ENCODE data around the gene SART3. TPM values are rescaled to one million over a fixed set of nuclear protein-coding genes. Genes with fewer than 3 reads are reported as not detected.

The SART3 gene, protein sequence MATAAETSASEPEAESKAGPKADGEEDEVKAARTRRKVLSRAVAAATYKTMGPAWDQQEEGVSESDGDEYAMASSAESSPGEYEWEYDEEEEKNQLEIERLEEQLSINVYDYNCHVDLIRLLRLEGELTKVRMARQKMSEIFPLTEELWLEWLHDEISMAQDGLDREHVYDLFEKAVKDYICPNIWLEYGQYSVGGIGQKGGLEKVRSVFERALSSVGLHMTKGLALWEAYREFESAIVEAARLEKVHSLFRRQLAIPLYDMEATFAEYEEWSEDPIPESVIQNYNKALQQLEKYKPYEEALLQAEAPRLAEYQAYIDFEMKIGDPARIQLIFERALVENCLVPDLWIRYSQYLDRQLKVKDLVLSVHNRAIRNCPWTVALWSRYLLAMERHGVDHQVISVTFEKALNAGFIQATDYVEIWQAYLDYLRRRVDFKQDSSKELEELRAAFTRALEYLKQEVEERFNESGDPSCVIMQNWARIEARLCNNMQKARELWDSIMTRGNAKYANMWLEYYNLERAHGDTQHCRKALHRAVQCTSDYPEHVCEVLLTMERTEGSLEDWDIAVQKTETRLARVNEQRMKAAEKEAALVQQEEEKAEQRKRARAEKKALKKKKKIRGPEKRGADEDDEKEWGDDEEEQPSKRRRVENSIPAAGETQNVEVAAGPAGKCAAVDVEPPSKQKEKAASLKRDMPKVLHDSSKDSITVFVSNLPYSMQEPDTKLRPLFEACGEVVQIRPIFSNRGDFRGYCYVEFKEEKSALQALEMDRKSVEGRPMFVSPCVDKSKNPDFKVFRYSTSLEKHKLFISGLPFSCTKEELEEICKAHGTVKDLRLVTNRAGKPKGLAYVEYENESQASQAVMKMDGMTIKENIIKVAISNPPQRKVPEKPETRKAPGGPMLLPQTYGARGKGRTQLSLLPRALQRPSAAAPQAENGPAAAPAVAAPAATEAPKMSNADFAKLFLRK
- total RNA-seq (2013; cell fraction: nucleolus; rRNA removed), result 313 and 332 TPM in 2 replicates
- 157 and 179 TPM in 2 replicates for total RNA-seq (2014; rRNA removed)
- total RNA-seq (2014; rRNA removed; fragmentation: Illumina TruSeq; extraction: Trizol), result 80.8 and 82.6 TPM in 2 replicates
- total RNA-seq (2021), result 70.2 and 70.8 TPM in 2 replicates
- 47.8 TPM for polyA plus RNA-seq (2011; ENCODE audit: low read depth)
- 49.7 and 53.7 TPM in 2 replicates for polyA plus RNA-seq (2011; rRNA removed)
- polyA plus RNA-seq (2011; cell fraction: cytosol; rRNA removed), result 34.6 and 39.2 TPM in 2 replicates
- polyA plus RNA-seq (2011; cell fraction: nucleus; rRNA removed), result 112 and 140 TPM in 2 replicates
- 51.0 and 51.2 TPM in 2 replicates for polyA plus RNA-seq (2012)
- polyA plus RNA-seq (2014; fragmentation: Illumina TruSeq; extraction: Trizol), result 49.3 and 52.8 TPM in 2 replicates
- 10 to 100 TPM in 1 of 2 experiments, 1 to 10 TPM in 1; 8.8 to 16.1 TPM for polyA plus RNA-seq (2014; fragmentation: Nextera tagmentation; extraction: Ambion mirVana)
- polyA plus RNA-seq (2014; rRNA removed), result 59.5 and 83.2 TPM in 2 replicates
- polyA plus RNA-seq (2016; fragmentation: Nextera tagmentation; extraction: Ambion mirVana), result 10 to 100 TPM; 51.1 to 56.2 TPM
- 82.6 and 88.4 TPM in 2 replicates for polyA minus RNA-seq (2011; rRNA and poly(A)+ RNA removed)
- 23.0 and 24.8 TPM in 2 replicates for polyA minus RNA-seq (2011; cell fraction: cytosol; rRNA and poly(A)+ RNA removed)
- polyA minus RNA-seq (2011; cell fraction: nucleus; rRNA and poly(A)+ RNA removed), result 166 and 282 TPM in 2 replicates
- percentile 93 among the genes with signal in this experiment for Bru-seq, nascent RNA
- percentile 90 among the genes with signal in this experiment for BruChase-seq, experiment 1, labeled RNA remaining after a 6-hour chase
- percentile 94 among the genes with signal in this experiment for BruChase-seq, experiment 2, labeled RNA remaining after a 2-hour chase
- long read RNA-seq, experiment 1, full-length matches to known transcripts, result 14 of 46 reads
- long read RNA-seq, experiment 1, partial matches to known transcripts, result 27 of 46 reads
- long read RNA-seq, experiment 1, other reads (novel, unspliced or antisense), result 5 of 46 reads
- long read RNA-seq, experiment 2, full-length matches to known transcripts, result 37 of 225 reads
- long read RNA-seq, experiment 2, partial matches to known transcripts, result 164 of 225 reads
- long read RNA-seq, experiment 2, other reads (novel, unspliced or antisense), result 24 of 225 reads

GRCh38 chr12:108560752-108561719, at the start of gene SART3:
Gene SART3, minus strand, starts transcription at chr12:108561173. Its CDS starts 19 bp downstream, at chr12:108561154.
- Histone ChIP-seq H3K79me2 (ENCODE audit: control insufficient read depth, insufficient read depth, low read length) (peaks cover 85% of the 10 kb centered on the region), H3K27ac (ENCODE audit: control insufficient read depth, insufficient read depth) (peak within 1 kb of the TSS; percentile 98), H3K4me3 (peak within 1 kb of the TSS; percentile 85), H3K4me1 (ENCODE audit: control insufficient read depth, insufficient read depth, low read length) (peaks cover 27% of the 10 kb centered on the region), H3K9ac (ENCODE audit: control insufficient read depth, insufficient read depth, low read length) (peak within 1 kb of the TSS; percentile 99), H2AFZ (ENCODE audit: control insufficient read depth, low read depth, low read length) (peak within 1 kb of the TSS; percentile 72), H3K36me3 (ENCODE audit: control insufficient read depth in 2 of 2, insufficient read depth in 2 of 2, low read length in 1 of 2) (peaks cover 0 to 31% of the 10 kb centered on the region in 2 experiments; a peak in 3 of 4 replicates), H3K27me3 (replicated peaks in 1 of 2; ENCODE audit: control insufficient read depth in 2 of 2, insufficient read depth in 2 of 2, low read length in 1 of 2) (no peaks in the 10 kb centered on the region), H3K4me2 (ENCODE audit: control insufficient read depth, insufficient read depth) (peak within 1 kb of the TSS; percentile 95), H3K9me3 (replicated peaks; ENCODE audit: control insufficient read depth, insufficient read depth, low read length) (no peaks in the 10 kb centered on the region), H4K20me1 (ENCODE audit: control insufficient read depth, insufficient read depth) (no peaks in the 10 kb centered on the region; the same call in 1 of the 2 replicates)
- intact Hi-C loops (cut with micrococcal nuclease; ENCODE audit: unreplicated experiment), result loop anchor here (5.0 kb wide), 2 partner anchors 146 to 391 kb away; no protein-coding TSS in a partner anchor
- in situ Hi-C loops (cut with MboI), result loop anchor here (5.0 kb wide), 1 partner anchor 391 kb away; no protein-coding TSS in a partner anchor
- SMC1A ChIA-PET (ENCODE audit: uncharacterized antibody, unreplicated experiment), result interaction anchor here (1.2 to 26.5 kb wide), 8 partner anchors 12 to 74 kb away, joined by 3 to 718 read pairs (median 6); partner anchors contain the start of genes FICD and SELPLG
- peak; percentile 88 for FAIRE-seq
- 1% methylated on average over 57 of the region's 57 CpGs for WGBS (ENCODE audit: insufficient coverage, insufficient replicate concordance, low lambda C conversion rate, missing lambda C conversion rate)
- POLR2A ChIA-PET, result interaction anchor here (0.6 to 2.4 kb wide), 6 partner anchors 12 to 99 kb away, joined by 3 to 18 read pairs (median 3); no protein-coding TSS in a partner anchor
- peak; percentile 91 for DNase-seq (ENCODE audit: low read depth, low spot score)
- ATAC-seq, result peak; percentile 36
- CTCF ChIA-PET, result interaction anchor here (0.8 to 21.5 kb wide), 10 partner anchors 8 to 390 kb away, joined by 3 to 866 read pairs (median 4); no protein-coding TSS in a partner anchor
- RAD21 ChIA-PET (ENCODE audit: unreplicated experiment), result interaction anchor here (0.7 to 23.0 kb wide), 7 partner anchors 9 to 103 kb away, joined by 3 to 633 read pairs (median 13); partner anchors contain the start of gene SELPLG
- no TSS peak for BruUV-seq (replicated peaks)
- TF ChIP-seq, protein P1, sequence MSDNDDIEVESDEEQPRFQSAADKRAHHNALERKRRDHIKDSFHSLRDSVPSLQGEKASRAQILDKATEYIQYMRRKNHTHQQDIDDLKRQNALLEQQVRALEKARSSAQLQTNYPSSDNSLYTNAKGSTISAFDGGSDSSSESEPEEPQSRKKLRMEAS (IDR thresholded peaks at IDR 0.05; ENCODE audit: low read depth, low read length), result no peak
- TF ChIP-seq NFYA (IDR thresholded peaks at IDR 0.05; ENCODE audit: borderline replicate concordance, low read depth, low read length) (no peak), STAT1 (conservative IDR thresholded peaks at IDR 0.05) (no peak), HDGF (IDR thresholded peaks at IDR 0.05) (peak; percentile 72; the same call in 1 of the 2 replicates), SRF (IDR thresholded peaks at IDR 0.05; ENCODE audit: low read depth in 2 of 2, low read length in 2 of 2) (no peak), USF1 (IDR thresholded peaks at IDR 0.05; ENCODE audit: borderline replicate concordance, extremely low read length, insufficient read depth, low read depth, low read length) (no peak), MXI1 (IDR thresholded peaks at IDR 0.05; ENCODE audit: low read depth, low read length) (peak; percentile 74), BRCA1 (IDR thresholded peaks at IDR 0.05; ENCODE audit: low read depth, low read length) (no peak), CBFB (IDR thresholded peaks at IDR 0.05; ENCODE audit: low read depth) (peak; percentile 93), NRF1 (conservative IDR thresholded peaks at IDR 0.05; ENCODE audit: low read depth, low read length) (no peak)

All from GM12878 (cell line).